ENCODE data around the gene FGFR3. TPM values are rescaled to one million over a fixed set of nuclear protein-coding genes. Genes with fewer than 3 reads are reported as not detected.
A peak's percentile ranks its signal among the peaks of the same experiment; 100 is the strongest.

Gene FGFR3
- total and polyA plus RNA-seq, 2 of the 8 experiments (the other 6 are each of a cell fraction or from before 2014, with no cell fraction given): 9.0 to 19.5 TPM

GRCh38 chr4:1802720-1803522 is 9.8 kb downstream of the FGFR3 start:
- Histone ChIP-seq H3K27me3 (replicated peaks in 1 of 4; ENCODE audit: control insufficient read depth in 3 of 4, extremely low read depth in 1 of 4, insufficient read depth in 3 of 4, low read length in 3 of 4) (no peaks in the 10 kb centered on the region), H3K14ac (ENCODE audit: insufficient read length) (no peak overlapping the region), H3K27ac (ENCODE audit: low read depth, low read length) (no peak overlapping the region), H3K4ac (replicated peaks; ENCODE audit: insufficient read length, low read depth, low read length) (no peak overlapping the region), H2BK12ac (ENCODE audit: low read depth, low read length) (no peak overlapping the region), H2BK120ac (replicated peaks; ENCODE audit: low read depth, low read length) (no peak overlapping the region), H2BK5ac (ENCODE audit: low read depth, low read length) (no peak overlapping the region), H2AK5ac (ENCODE audit: low read depth, low read length) (no peak overlapping the region), H3K79me1 (ENCODE audit: low read depth, low read length) (peaks cover 4% of the 10 kb centered on the region; the same call in 1 of the 2 replicates), H3K18ac (ENCODE audit: extremely low read depth, low read length) (no peak overlapping the region), H3K9ac (replicated peaks in 1 of 4; ENCODE audit: extremely low read depth in 1 of 4, low read depth in 3 of 4, low read length in 3 of 4) (no peak overlapping the region), H3K23me2 (ENCODE audit: low read depth, low read length) (no peaks in the 10 kb centered on the region; the same call in 1 of the 2 replicates), H3K4me3 (ENCODE audit: extremely low read depth in 1 of 4, insufficient read depth in 2 of 4, low read depth in 3 of 4, low read length in 4 of 4) (no peak overlapping the region), H4K91ac (replicated peaks; ENCODE audit: insufficient read length, low read length) (no peak overlapping the region), H3K9me3 (ENCODE audit: insufficient read depth in 2 of 2, low read depth in 1 of 2, low read length in 1 of 2) (no peaks in the 10 kb centered on the region), H4K20me1 (replicated peaks in 1 of 2; ENCODE audit: control insufficient read depth in 1 of 2, insufficient read depth in 2 of 2, low read length in 2 of 2) (peaks cover 4 to 9% of the 10 kb centered on the region in 2 experiments), H3K79me2 (ENCODE audit: control insufficient read depth in 1 of 2, insufficient read depth in 2 of 2, low read length in 2 of 2) (no peaks in the 10 kb centered on the region), H3K56ac (replicated peaks; ENCODE audit: insufficient read length, low read depth, low read length) (no peak overlapping the region), H4K8ac (ENCODE audit: extremely low read depth, insufficient read depth, low read length) (no peak overlapping the region), H2AFZ (ENCODE audit: low read length) (no peak overlapping the region), H4K5ac (ENCODE audit: insufficient read length, low read depth, low read length) (no peak overlapping the region), H3K4me1 (replicated peaks in 1 of 4; ENCODE audit: control insufficient read depth in 3 of 4, insufficient read depth in 4 of 4, low read length in 3 of 4) (no peaks in the 10 kb centered on the region), H3K4me2 (ENCODE audit: insufficient read depth in 1 of 2, low read depth in 2 of 2, low read length in 2 of 2) (no peak overlapping the region), H2BK15ac (ENCODE audit: low read length) (no peak overlapping the region), H3K36me3 (ENCODE audit: control insufficient read depth in 2 of 4, insufficient read depth in 4 of 4, low read length in 3 of 4) (peaks cover 0 to 32% (median 15%) of the 10 kb centered on the region in 4 experiments; a peak in 5 of 8 replicates), H2BK20ac (ENCODE audit: low read length) (no peak overlapping the region), H3K23ac (ENCODE audit: insufficient read length) (no peak overlapping the region)
- DNase-seq (ENCODE audit: low read depth in 1 of 2, low spot score in 2 of 2) (no peak), FAIRE-seq (no peak)
- WGBS, 2 experiments (ENCODE audit: extremely low coverage in 1 of 2, insufficient coverage in 1 of 2, insufficient read length in 1 of 2, insufficient replicate concordance in 2 of 2, low coverage in 1 of 2, low lambda C conversion rate in 2 of 2, missing lambda C conversion rate in 1 of 2): 94% methylated on average over 61 of the region's 71 CpGs; no CpG with 5 or more reads in 1 of the 2 experiments
- CTCF ChIA-PET (ENCODE audit: partially characterized antibody): interaction anchor here (0.8 to 71.2 kb wide), 5 partner anchors 10 to 73 kb away, joined by 3 to 2507 read pairs (median 4); partner anchors contain the start of gene FGFR3
- POLR2A ChIA-PET (ENCODE audit: partially characterized antibody): interaction anchor here (1.0 to 4.3 kb wide), 5 partner anchors 19 to 58 kb away, joined by 3 to 15 read pairs (median 5); no protein-coding TSS in a partner anchor
- TF ChIP-seq GTF2F1 (IDR thresholded peaks at IDR 0.05; ENCODE audit: borderline replicate concordance, low read depth, low read length) (no peak), SUZ12 (IDR thresholded peaks at IDR 0.05; ENCODE audit: low read length) (no peak), KDM1A (IDR thresholded peaks at IDR 0.05; ENCODE audit: borderline replicate concordance, low read length) (no peak), HDAC2 (IDR thresholded peaks at IDR 0.05; ENCODE audit: borderline replicate concordance in 1 of 2, low read depth in 2 of 2, low read length in 2 of 2) (no peak), CTCF (IDR thresholded peaks at IDR 0.05; ENCODE audit: control extremely low read depth in 1 of 3, insufficient read depth in 1 of 3, low read depth in 1 of 3, low read length in 3 of 3) (peak in 2 of 3 experiments; percentile 9 to 26; a peak in 1 of 4 replicates), BCL11A (IDR thresholded peaks at IDR 0.05; ENCODE audit: low read depth in 2 of 2, low read length in 2 of 2) (no peak), SIN3A (conservative IDR thresholded peaks at IDR 0.05 in 1 of 2, IDR thresholded peaks at IDR 0.05 in 1 of 2; ENCODE audit: low read depth in 1 of 2, low read length in 2 of 2) (no peak), GABPA (IDR thresholded peaks at IDR 0.05; ENCODE audit: borderline replicate concordance, insufficient read depth, low read length) (0 out of 2 replicates have a peak, but pooled peaks have one; percentile 27)

Measured in H1 (cell line).